Measurements from ENCODE around the gene CCDC39.
A peak's percentile ranks its signal among the peaks of the same experiment; 100 is the strongest.

Gene CCDC39

GRCh38 chr3:180698760-180699270 is 19.5 kb upstream of the CCDC39 start:
- DNase-seq (ENCODE audit: low read depth), result no peak
- no peak overlapping the region for H3K4me3 ChIP-seq (ENCODE audit: low read depth, low read length)
- no peak for TF ChIP-seq CTCF (conservative IDR thresholded peaks at IDR 0.05; ENCODE audit: low read depth, low read length)

- H3K4me3 ChIP-seq (ENCODE audit: low read depth, low read length), result no peak overlapping the region
- DNase-seq (ENCODE audit: low read depth), result no peak
- TF ChIP-seq CTCF (conservative IDR thresholded peaks at IDR 0.05; ENCODE audit: low read depth, low read length), result no peak
Observed at GRCh38 chr3:180694321-180694720, 15.0 kb upstream of the CCDC39 start.

- TF ChIP-seq CTCF (conservative IDR thresholded peaks at IDR 0.05; ENCODE audit: low read depth, low read length), result no peak
- no peak overlapping the region for H3K4me3 ChIP-seq (ENCODE audit: low read depth, low read length)
- DNase-seq (ENCODE audit: low read depth), result no peak
Observed at GRCh38 chr3:180693656-180694055, 14.4 kb upstream of the CCDC39 start.

GRCh38 chr3:180690061-180690460 is 10.8 kb upstream of the CCDC39 start:
- TF ChIP-seq CTCF (conservative IDR thresholded peaks at IDR 0.05; ENCODE audit: low read depth, low read length), result no peak
- DNase-seq (ENCODE audit: low read depth), result peak; percentile 1
- H3K4me3 ChIP-seq (ENCODE audit: low read depth, low read length), result no peak overlapping the region

GRCh38 chr3:180684807-180685206 is 5.5 kb upstream of the CCDC39 start:
- H3K4me3 ChIP-seq (ENCODE audit: low read depth, low read length), result no peak overlapping the region

GRCh38 chr3:180683816-180684215 is 4.5 kb upstream of the CCDC39 start:
- TF ChIP-seq CTCF (conservative IDR thresholded peaks at IDR 0.05; ENCODE audit: low read depth, low read length), result no peak
- no peak overlapping the region for H3K4me3 ChIP-seq (ENCODE audit: low read depth, low read length)
- DNase-seq (ENCODE audit: low read depth), result no peak

More at GRCh38 chr3:180684807-180685206, 5.5 kb upstream of the CCDC39 start:
- DNase-seq (ENCODE audit: low read depth), result no peak
- no peak for TF ChIP-seq CTCF (conservative IDR thresholded peaks at IDR 0.05; ENCODE audit: low read depth, low read length)

- peak; percentile 56 for DNase-seq (ENCODE audit: low read depth)
- TF ChIP-seq CTCF (conservative IDR thresholded peaks at IDR 0.05; ENCODE audit: low read depth, low read length), result peak; percentile 69
- H3K4me3 ChIP-seq (ENCODE audit: low read depth, low read length), result peak overlapping the region; percentile 72
Observed at GRCh38 chr3:180680097-180680430, 775 bp upstream of the CCDC39 start.
